ENCODE data around the gene CYB561A3. TPM values are rescaled to one million over a fixed set of nuclear protein-coding genes. Genes with fewer than 3 reads are reported as not detected.

Gene CYB561A3
- total and polyA plus RNA-seq, 2 of the 13 experiments (the other 11 are each of a cell fraction or from before 2014, with no cell fraction given): 11.4 to 14.9 TPM

- no peaks in the 10 kb centered on the region for H3K9me3 ChIP-seq (ENCODE audit: low read length)
- no peak for FAIRE-seq
- BruUV-seq (replicated peaks): no TSS peak
- 93% methylated on average over 7 of the region's 8 CpGs for WGBS (ENCODE audit: low lambda C conversion rate)
- H3K4me2 ChIP-seq (ENCODE audit: low read depth, low read length): no peak overlapping the region
- no peak overlapping the region for H3K9ac ChIP-seq (ENCODE audit: insufficient read depth, low read depth, low read length)
- peaks cover 3% of the 10 kb centered on the region for H3K79me2 ChIP-seq (ENCODE audit: insufficient read depth, low read length)
- no peak for TF ChIP-seq ZFP90 (CRISPR knock-in tag; IDR thresholded peaks at IDR 0.05; ENCODE audit: borderline replicate concordance)
- no peak for TF ChIP-seq SIN3A (IDR thresholded peaks at IDR 0.05; ENCODE audit: borderline replicate concordance, low read depth, low read length)
- TF ChIP-seq KMT2B (CRISPR knock-in tag; IDR thresholded peaks at IDR 0.05): no peak
- no peak for TF ChIP-seq CEBPB (IDR thresholded peaks at IDR 0.05; ENCODE audit: borderline replicate concordance, low read depth, low read length)
- no peak for TF ChIP-seq ZNF567 (CRISPR knock-in tag; IDR thresholded peaks at IDR 0.05; ENCODE audit: borderline replicate concordance)
- no peak for TF ChIP-seq HDAC2 (CRISPR knock-in tag; IDR thresholded peaks at IDR 0.05)
- no peak for TF ChIP-seq HDAC6 (IDR thresholded peaks at IDR 0.05; ENCODE audit: low read depth, low read length)
- TF ChIP-seq ZNF580 (CRISPR knock-in tag; IDR thresholded peaks at IDR 0.05; ENCODE audit: borderline replicate concordance, low read depth): no peak
- TF ChIP-seq ZBTB14 (CRISPR knock-in tag; IDR thresholded peaks at IDR 0.05): no peak
- TF ChIP-seq GMEB1 (CRISPR knock-in tag; IDR thresholded peaks at IDR 0.05; ENCODE audit: borderline replicate concordance): no peak
- POLR2A ChIA-PET: interaction anchor here (0.7 to 3.4 kb wide), 5 partner anchors 12 to 51 kb away, joined by 3 to 9 read pairs (median 4); partner anchors contain the start of genes CYB561A3 and VWCE
- peaks cover 66 to 94% of the 10 kb centered on the region in 2 experiments for H3K36me3 ChIP-seq (replicated peaks in 1 of 2; ENCODE audit: control insufficient read depth in 1 of 2, insufficient read depth in 2 of 2, low read length in 2 of 2)
- no peak for DNase-seq (ENCODE audit: low spot score)
- ATAC-seq: no peak
- H3K27ac ChIP-seq (ENCODE audit: extremely low read length, insufficient read depth, low read length): no peak overlapping the region
- intact Hi-C loops (cut with micrococcal nuclease; ENCODE audit: unreplicated experiment): no loop called here
- no peak overlapping the region for H2AFZ ChIP-seq (ENCODE audit: low read length)
- H3K4me3 ChIP-seq (replicated peaks in 1 of 3; ENCODE audit: insufficient read depth in 1 of 3, low read depth in 2 of 3, low read length in 3 of 3): no peak overlapping the region
- H3K27me3 ChIP-seq (ENCODE audit: control insufficient read depth in 1 of 2, insufficient read depth in 2 of 2, low read length in 2 of 2): no peaks in the 10 kb centered on the region
- CTCF ChIA-PET (ENCODE audit: low intra/inter-chr PET ratio, low total read pairs): no interaction called here
- in situ Hi-C loops (cut with HindIII; ENCODE audit: extremely low pct_ligation_motif_present, low pct_unique_long_range_greater_than_20kb): no loop called here
- H4K20me1 ChIP-seq (ENCODE audit: insufficient read depth, low read length): 0 out of 2 replicates have a peak, but pooled peaks cover 3% of the 10 kb centered on the region
- no peaks in the 10 kb centered on the region for H3K4me1 ChIP-seq (ENCODE audit: insufficient read depth, low read length)
These were observed 50.9 kb downstream of the CYB561A3 start for GRCh38 chr11:61310749-61311148.

Measured in HepG2 (cell line).